ENCODE results near the gene MTM1. TPM values are rescaled to one million over a fixed set of nuclear protein-coding genes. Genes with fewer than 3 reads are reported as not detected.

MTM1 gene
- total RNA-seq, 1 experiment from 2014 or later, result 6.4 TPM

- Histone ChIP-seq H3K18ac (ENCODE audit: insufficient read length, low read depth, low read length) (peak overlapping the region; percentile 83), H4K91ac (ENCODE audit: insufficient read length, low read depth, low read length) (no peak overlapping the region), H2BK12ac (ENCODE audit: insufficient read length, low read depth, low read length) (no peak overlapping the region), H2BK5ac (ENCODE audit: insufficient read length, low read length) (no peak overlapping the region), H3K23me2 (ENCODE audit: insufficient read length, low read depth, low read length, poor library complexity, severe bottlenecking) (peaks cover 5% of the 10 kb centered on the region), H3K23ac (ENCODE audit: insufficient read length, low read depth, low read length) (no peak overlapping the region), H3K4me2 (ENCODE audit: insufficient read depth, insufficient read length, low read length) (no peak overlapping the region), H3K79me2 (ENCODE audit: insufficient read depth, low read length) (no peaks in the 10 kb centered on the region), H3K27me3 (ENCODE audit: insufficient read depth, low read length) (no peaks in the 10 kb centered on the region), H3K79me1 (ENCODE audit: insufficient read depth, low read depth, low read length, poor library complexity, severe bottlenecking) (peaks cover 3% of the 10 kb centered on the region), H3K4me1 (ENCODE audit: insufficient read depth, low read length) (peaks cover 3% of the 10 kb centered on the region; the same call in 1 of the 2 replicates), H2AK5ac (ENCODE audit: insufficient read length, low read length) (no peak overlapping the region), H2BK15ac (ENCODE audit: low read depth, low read length) (no peak overlapping the region), H3K27ac (ENCODE audit: insufficient read length, low read depth, low read length) (no peak overlapping the region), H4K8ac (replicated peaks; ENCODE audit: insufficient read length, low read depth, low read length) (no peak overlapping the region), H3T11ph (ENCODE audit: low read length) (no peak overlapping the region), H2BK120ac (ENCODE audit: low read depth, low read length, poor library complexity, severe bottlenecking) (no peak overlapping the region), H2AFZ (ENCODE audit: low read length) (no peak overlapping the region), H3K9me3 (ENCODE audit: control insufficient read depth, low read depth, low read length) (no peaks in the 10 kb centered on the region), H3K4ac (ENCODE audit: low read depth, low read length) (no peak overlapping the region), H3K56ac (ENCODE audit: insufficient read length, low read depth, low read length) (no peak overlapping the region), H3K14ac (ENCODE audit: insufficient read depth, low read length) (peak overlapping the region; percentile 68; the same call in 1 of the 2 replicates), H4K5ac (ENCODE audit: insufficient read length, low read depth, low read length) (no peak overlapping the region), H4K20me1 (ENCODE audit: control insufficient read depth, insufficient read depth, insufficient read length) (no peaks in the 10 kb centered on the region), H3K9ac (ENCODE audit: extremely low read depth, insufficient read length, low read length) (no peak overlapping the region), H2BK20ac (ENCODE audit: low read depth, low read length, poor library complexity, severe bottlenecking) (no peak overlapping the region)
- peak; percentile 69 for DNase-seq
- Mint-ChIP-seq H3K27me3 (ENCODE audit: low read depth) (peaks cover 13% of the 10 kb centered on the region), H3K4me3 (no peak overlapping the region; a peak in 2 of 5 replicates), H3K4me1 (peaks cover 18 to 31% of the 10 kb centered on the region in 2 experiments), H3K9me3 (peaks cover 66 to 71% of the 10 kb centered on the region in 2 experiments), H3K27ac (peak overlapping the region in 2 of 3 experiments; percentile 82 to 84; a peak in 3 of 7 replicates), H3K36me3 (ENCODE audit: insufficient read depth in 1 of 3, low read depth in 3 of 3) (peaks cover 0 to 8% (median 2%) of the 10 kb centered on the region in 3 experiments; a peak in 2 of 7 replicates)
- TF ChIP-seq, protein P1, sequence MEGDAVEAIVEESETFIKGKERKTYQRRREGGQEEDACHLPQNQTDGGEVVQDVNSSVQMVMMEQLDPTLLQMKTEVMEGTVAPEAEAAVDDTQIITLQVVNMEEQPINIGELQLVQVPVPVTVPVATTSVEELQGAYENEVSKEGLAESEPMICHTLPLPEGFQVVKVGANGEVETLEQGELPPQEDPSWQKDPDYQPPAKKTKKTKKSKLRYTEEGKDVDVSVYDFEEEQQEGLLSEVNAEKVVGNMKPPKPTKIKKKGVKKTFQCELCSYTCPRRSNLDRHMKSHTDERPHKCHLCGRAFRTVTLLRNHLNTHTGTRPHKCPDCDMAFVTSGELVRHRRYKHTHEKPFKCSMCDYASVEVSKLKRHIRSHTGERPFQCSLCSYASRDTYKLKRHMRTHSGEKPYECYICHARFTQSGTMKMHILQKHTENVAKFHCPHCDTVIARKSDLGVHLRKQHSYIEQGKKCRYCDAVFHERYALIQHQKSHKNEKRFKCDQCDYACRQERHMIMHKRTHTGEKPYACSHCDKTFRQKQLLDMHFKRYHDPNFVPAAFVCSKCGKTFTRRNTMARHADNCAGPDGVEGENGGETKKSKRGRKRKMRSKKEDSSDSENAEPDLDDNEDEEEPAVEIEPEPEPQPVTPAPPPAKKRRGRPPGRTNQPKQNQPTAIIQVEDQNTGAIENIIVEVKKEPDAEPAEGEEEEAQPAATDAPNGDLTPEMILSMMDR (conservative IDR thresholded peaks at IDR 0.05), result no peak
- no CpG with 5 or more reads among the region's 5 CpGs for whole genome bisulfite sequencing (ENCODE audit: extremely low coverage, insufficient read length, low lambda C conversion rate)
These were observed 2.9 kb upstream of the MTM1 start for GRCh38 chrX:150565551-150565950.

All from H9 (cell line).